ENCODE results near the gene B3GALT5.

The B3GALT5 gene

GRCh38 chr21:39661121-39661520, 48.4 kb downstream of the B3GALT5 start:
- TF ChIP-seq ZFX (IDR thresholded peaks at IDR 0.05; ENCODE audit: borderline replicate concordance): no peak
- TF ChIP-seq, protein P1, sequence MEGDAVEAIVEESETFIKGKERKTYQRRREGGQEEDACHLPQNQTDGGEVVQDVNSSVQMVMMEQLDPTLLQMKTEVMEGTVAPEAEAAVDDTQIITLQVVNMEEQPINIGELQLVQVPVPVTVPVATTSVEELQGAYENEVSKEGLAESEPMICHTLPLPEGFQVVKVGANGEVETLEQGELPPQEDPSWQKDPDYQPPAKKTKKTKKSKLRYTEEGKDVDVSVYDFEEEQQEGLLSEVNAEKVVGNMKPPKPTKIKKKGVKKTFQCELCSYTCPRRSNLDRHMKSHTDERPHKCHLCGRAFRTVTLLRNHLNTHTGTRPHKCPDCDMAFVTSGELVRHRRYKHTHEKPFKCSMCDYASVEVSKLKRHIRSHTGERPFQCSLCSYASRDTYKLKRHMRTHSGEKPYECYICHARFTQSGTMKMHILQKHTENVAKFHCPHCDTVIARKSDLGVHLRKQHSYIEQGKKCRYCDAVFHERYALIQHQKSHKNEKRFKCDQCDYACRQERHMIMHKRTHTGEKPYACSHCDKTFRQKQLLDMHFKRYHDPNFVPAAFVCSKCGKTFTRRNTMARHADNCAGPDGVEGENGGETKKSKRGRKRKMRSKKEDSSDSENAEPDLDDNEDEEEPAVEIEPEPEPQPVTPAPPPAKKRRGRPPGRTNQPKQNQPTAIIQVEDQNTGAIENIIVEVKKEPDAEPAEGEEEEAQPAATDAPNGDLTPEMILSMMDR (IDR thresholded peaks at IDR 0.05): no peak
- H3K27ac ChIP-seq: no peak overlapping the region

GRCh38 chr21:39661740-39662139, 49.0 kb downstream of the B3GALT5 start:
- TF ChIP-seq ZFX (IDR thresholded peaks at IDR 0.05; ENCODE audit: borderline replicate concordance): no peak
- TF ChIP-seq, protein P1 (IDR thresholded peaks at IDR 0.05): no peak
- H3K27ac ChIP-seq: no peak overlapping the region

- no peak overlapping the region for H3K27ac ChIP-seq
These were observed 49.7 kb downstream of the B3GALT5 start for GRCh38 chr21:39662411-39662953.

DNA sequence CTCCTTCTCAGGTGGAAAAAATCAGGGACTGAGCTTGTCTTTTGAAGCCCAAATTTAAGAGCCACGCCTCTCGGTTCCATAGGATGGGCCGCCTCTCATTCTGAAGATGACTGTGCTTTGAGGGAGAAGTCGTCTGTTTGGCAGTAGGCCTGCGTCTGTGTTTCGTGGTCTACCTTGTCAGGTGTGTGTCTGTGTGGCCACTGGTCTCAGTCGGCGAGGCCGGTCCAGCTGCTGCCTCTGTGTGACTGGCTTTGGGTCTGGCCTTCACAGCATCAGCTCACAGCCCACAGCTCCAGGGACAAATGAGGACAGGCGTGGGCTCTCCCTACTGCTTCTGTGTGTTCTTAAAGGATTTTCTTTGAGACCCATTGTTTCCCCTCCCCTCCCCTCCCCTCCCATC, 50.3 kb downstream of the B3GALT5 start:
- TF ChIP-seq ZFX (IDR thresholded peaks at IDR 0.05; ENCODE audit: borderline replicate concordance): no peak
- TF ChIP-seq, protein P1 (IDR thresholded peaks at IDR 0.05): no peak
- no peak overlapping the region for H3K27ac ChIP-seq

More at GRCh38 chr21:39662411-39662953, 49.7 kb downstream of the B3GALT5 start:
- TF ChIP-seq, protein P1 (IDR thresholded peaks at IDR 0.05): no peak

GRCh38 chr21:39663742-39664492, 51.2 kb downstream of the B3GALT5 start:
- no peak overlapping the region for H3K27ac ChIP-seq
- TF ChIP-seq ZFX (IDR thresholded peaks at IDR 0.05; ENCODE audit: borderline replicate concordance): no peak
- TF ChIP-seq, protein P1 (IDR thresholded peaks at IDR 0.05): no peak

DNA sequence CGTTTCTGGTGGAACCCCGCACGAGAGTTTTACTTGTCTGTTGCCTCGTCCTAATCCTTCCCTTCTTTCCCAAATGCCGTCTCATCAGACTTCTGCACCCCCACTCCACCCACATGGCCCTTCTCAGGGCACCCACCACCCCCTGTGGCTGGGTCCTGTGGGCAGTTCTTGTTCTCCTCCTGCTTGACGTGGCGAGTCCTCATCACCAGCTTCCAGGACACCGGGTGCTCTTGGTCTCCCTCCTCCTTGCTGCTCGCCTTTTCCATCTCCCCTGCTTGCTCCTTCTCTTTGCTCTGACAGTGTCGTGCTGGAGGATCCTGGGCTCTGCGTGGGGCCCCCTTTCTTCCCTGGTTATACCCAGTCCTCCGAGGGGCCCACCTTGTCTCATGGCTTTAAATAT, 51.8 kb downstream of the B3GALT5 start:
- no peak overlapping the region for H3K27ac ChIP-seq
- no peak for TF ChIP-seq ZFX (IDR thresholded peaks at IDR 0.05; ENCODE audit: borderline replicate concordance)
- TF ChIP-seq, protein P1 (IDR thresholded peaks at IDR 0.05): no peak

- H3K27ac ChIP-seq: no peak overlapping the region
- TF ChIP-seq, protein P1 (IDR thresholded peaks at IDR 0.05): no peak
- TF ChIP-seq ZFX (IDR thresholded peaks at IDR 0.05; ENCODE audit: borderline replicate concordance): no peak
These were observed 53.3 kb downstream of the B3GALT5 start for GRCh38 chr21:39666026-39666425.
